Suprapubic skin (tissue), 4 donors: ENCODE measurements around the gene PCSK9.

ENCODE experiments used
- CTCF ChIP-seq, 2 donors: fragments of 200-600 bp in 1 of 2; fragments of 450-650 bp in 1 of 2; sonication (generic) in 1 of 2; IDR thresholded peaks; one replicate each; pipeline ENCODE4 v1.5.1; 2016 to 2019; ENCODE audit warnings: antibody characterized with exemption in 2 of 2, mild to moderate bottlenecking in 1 of 2, moderate library complexity in 1 of 2
- POLR2A ChIP-seq, 2 donors: fragments of 450-650 bp; IDR thresholded peaks; one replicate each; pipeline ENCODE4 v1.6.1; 2017; ENCODE audit warnings: antibody characterized with exemption in 2 of 2, mild to moderate bottlenecking in 2 of 2, moderate library complexity in 2 of 2
- POLR2AphosphoS5 ChIP-seq, 3 donors: sonication (generic); formaldehyde crosslinking; IDR thresholded peaks; one replicate each; pipeline ENCODE4 v1.6.1; 2017; ENCODE audit warnings: antibody characterized with exemption in 3 of 3

GRCh38 chr1:55006931-55007330 is 32.4 kb upstream of the PCSK9 start:
- TF ChIP-seq CTCF (IDR thresholded peaks at IDR 0.05), result no peak
- no peak for TF ChIP-seq POLR2A (IDR thresholded peaks at IDR 0.05)
- TF ChIP-seq POLR2AphosphoS5 (IDR thresholded peaks at IDR 0.05), result no peak
